Fibroblast of lung (primary cell): Measurements from ENCODE around the gene ACP2. TPM values are rescaled to one million over a fixed set of nuclear protein-coding genes. Genes with fewer than 3 reads are reported as not detected.
A peak's percentile ranks its signal among the peaks of the same experiment; 100 is the strongest.

Experiments
- DNase-seq, 2 donors: peaks; one replicate each; pipeline versions ENCODE4 v3.0.0 to v3.0.0-alpha.2; 2010; ENCODE audit warnings: low read depth in 2 of 2
- H2AFZ ChIP-seq: 2 replicates; pipeline ENCODE4 v1.5.1; 2012; ENCODE audit warnings: low read length, control low read depth, inconsistent platforms
- H3K27ac ChIP-seq: 2 replicates; pipeline ENCODE4 v1.5.1; 2011; ENCODE audit warnings: low read length, control low read depth; ENCODE audit not compliant: insufficient read depth
- H3K27me3 ChIP-seq: 2 replicates; pipeline ENCODE4 v1.5.1; 2011; ENCODE audit warnings: mild to moderate bottlenecking, low read length; ENCODE audit not compliant: control insufficient read depth, insufficient read depth
- H3K36me3 ChIP-seq: 2 replicates; pipeline ENCODE4 v1.5.1; 2011; ENCODE audit warnings: low read length; ENCODE audit not compliant: control insufficient read depth, insufficient read depth
- H3K4me1 ChIP-seq: 2 replicates; pipeline ENCODE4 v1.5.1; 2011; ENCODE audit warnings: low read length; ENCODE audit not compliant: control insufficient read depth, insufficient read depth; ENCODE audit errors: extremely low read depth
- H3K4me2 ChIP-seq: 2 replicates; pipeline ENCODE4 v1.5.1; 2011; ENCODE audit warnings: low read length, control low read depth; ENCODE audit not compliant: insufficient read depth; ENCODE audit errors: extremely low read depth
- H3K4me3 ChIP-seq, 4 experiments: fragments of 200-600 bp in 1 of 4; sonication (generic) in 1 of 4; replicated peaks in 1 of 4; 2 replicates each; pipeline ENCODE4 v1.5.1; 2011 to 2016; ENCODE audit warnings: low read length in 4 of 4, low read depth in 3 of 4, mild to moderate bottlenecking in 3 of 4, control low read depth in 2 of 4, inconsistent platforms in 1 of 4, mixed read lengths in 1 of 4; ENCODE audit not compliant: insufficient read depth in 1 of 4; ENCODE audit errors: control extremely low read depth in 1 of 4
- H3K79me2 ChIP-seq: 2 replicates; pipeline ENCODE4 v1.5.1; 2012; ENCODE audit warnings: mild to moderate bottlenecking, low read length, inconsistent platforms; ENCODE audit not compliant: control insufficient read depth, insufficient read depth
- H3K9ac ChIP-seq: 2 replicates; pipeline ENCODE4 v1.5.1; 2011; ENCODE audit warnings: mild to moderate bottlenecking, low read length, control low read depth; ENCODE audit not compliant: insufficient read depth
- H3K9me3 ChIP-seq: 2 replicates; pipeline ENCODE4 v1.5.1; 2012; ENCODE audit warnings: low read depth, low read length; ENCODE audit not compliant: control insufficient read depth, insufficient read depth
- H4K20me1 ChIP-seq: 2 replicates; pipeline ENCODE4 v1.5.1; 2011; ENCODE audit warnings: low read length; ENCODE audit not compliant: control insufficient read depth, insufficient read depth; ENCODE audit errors: extremely low read depth
- CTCF ChIP-seq, 2 donors: IDR thresholded peaks in 1 of 2; conservative IDR thresholded peaks in 1 of 2; 1 replicate in 1 of 2; 2 replicates in 1 of 2; pipeline ENCODE4 v1.5.1; 2011 to 2012; ENCODE audit warnings: low read length in 2 of 2, control low read depth in 1 of 2, inconsistent platforms in 1 of 2, low read depth in 1 of 2, mild to moderate bottlenecking in 1 of 2
- EZH2 ChIP-seq: IDR thresholded peaks from 2 replicates; pipeline ENCODE4 v1.5.1; 2012; ENCODE audit warnings: low read length, control low read depth, mild to moderate bottlenecking; ENCODE audit errors: missing control alignments
- polyA plus RNA-seq, 2 donors: library from polyadenylated mRNA; depleted of rRNA in 1 of 2; stranded (reverse) in 1 of 2; unstranded in 1 of 2; fragments of >200 nt; gene quantifications; 2 replicates each; pipeline ENCODE4 v1.2.1, GENCODE V29; 2011 to 2012; ENCODE audit warnings: missing spikeins in 1 of 2
- total RNA-seq: library from RNA; depleted of rRNA; stranded (reverse); fragments of >200 nt; gene quantifications from 2 replicates; pipeline ENCODE4 v1.2.1, GENCODE V29; 2014

ACP2 gene
- total and polyA plus RNA-seq, 2 donors (not counting 1 experiment from before 2014, with no cell fraction given), result 18.9 to 23.9 TPM

GRCh38 chr11:47244448-47245350 is 3.9 kb downstream of the ACP2 start:
- Histone ChIP-seq H3K4me1 (peaks cover 9% of the 10 kb centered on the region), H3K4me2 (no peak overlapping the region), H2AFZ (no peak overlapping the region), H3K4me3 (no peak overlapping the region), H3K27ac (no peak overlapping the region), H3K79me2 (peaks cover 14% of the 10 kb centered on the region), H3K9ac (no peak overlapping the region), H4K20me1 (no peaks in the 10 kb centered on the region), H3K27me3 (no peaks in the 10 kb centered on the region), H3K9me3 (no peaks in the 10 kb centered on the region), H3K36me3 (peaks cover 30% of the 10 kb centered on the region)
- TF ChIP-seq CTCF (conservative IDR thresholded peaks at IDR 0.05 in 1 of 2, IDR thresholded peaks at IDR 0.05 in 1 of 2; ENCODE audit: low read depth in 1 of 2, low read length in 2 of 2) (no peak), EZH2 (no peak)
- DNase-seq, result no peak

GRCh38 chr11:47243454-47243853 is 5.2 kb downstream of the ACP2 start:
- Histone ChIP-seq H3K27me3 (no peaks in the 10 kb centered on the region), H3K9ac (no peak overlapping the region), H3K9me3 (no peaks in the 10 kb centered on the region), H4K20me1 (no peaks in the 10 kb centered on the region), H3K79me2 (peaks cover 8% of the 10 kb centered on the region), H3K36me3 (peaks cover 35% of the 10 kb centered on the region), H3K4me3 (no peak overlapping the region), H3K27ac (no peak overlapping the region), H3K4me1 (peaks cover 6% of the 10 kb centered on the region), H2AFZ (no peak overlapping the region), H3K4me2 (no peak overlapping the region)
- no peak for DNase-seq
- no peak for TF ChIP-seq EZH2
- no peak for TF ChIP-seq CTCF (conservative IDR thresholded peaks at IDR 0.05 in 1 of 2, IDR thresholded peaks at IDR 0.05 in 1 of 2; ENCODE audit: low read depth in 1 of 2, low read length in 2 of 2)

- no peak for DNase-seq
- peaks cover 2% of the 10 kb centered on the region for H3K79me2 ChIP-seq
- H3K4me2 ChIP-seq, result no peak overlapping the region
- H3K9ac ChIP-seq, result no peak overlapping the region
- no peak overlapping the region for H3K4me3 ChIP-seq
- TF ChIP-seq CTCF (conservative IDR thresholded peaks at IDR 0.05 in 1 of 2, IDR thresholded peaks at IDR 0.05 in 1 of 2; ENCODE audit: low read depth in 1 of 2, low read length in 2 of 2) (no peak), EZH2 (no peak)
- no peaks in the 10 kb centered on the region for H4K20me1 ChIP-seq
- H3K9me3 ChIP-seq, result no peaks in the 10 kb centered on the region
- peaks cover 4% of the 10 kb centered on the region for H3K4me1 ChIP-seq
- peaks cover 39% of the 10 kb centered on the region for H3K36me3 ChIP-seq
- H3K27ac ChIP-seq, result peak overlapping the region; percentile 23
- H3K27me3 ChIP-seq, result no peaks in the 10 kb centered on the region
- no peak overlapping the region for H2AFZ ChIP-seq
Observed at GRCh38 chr11:47242596-47243192, 5.9 kb downstream of the ACP2 start.
